OCI-LY7 (cell line): ENCODE measurements around the gene APOD.

Experiments
- CTCF ChIP-seq: fragments of 200-600 bp; sonication (generic); conservative IDR thresholded peaks from 2 replicates; pipeline ENCODE4 v1.5.1; 2014; ENCODE audit warnings: mild to moderate bottlenecking, antibody characterized with exemption, low read length, moderate library complexity, mixed read lengths
- EZH2phosphoT487 ChIP-seq: fragments of 200-600 bp; sonication (generic); IDR thresholded peaks from 2 replicates; pipeline ENCODE4 v1.6.1; 2018; ENCODE audit warnings: low read depth, borderline replicate concordance, mild to moderate bottlenecking, mixed run types, antibody characterized with exemption, low read length, moderate library complexity, mixed read lengths

GRCh38 chr3:195548006-195548405 lies 35.7 kb downstream of the APOD start:
- TF ChIP-seq CTCF (no peak), EZH2phosphoT487 (no peak)
